CD4-positive, alpha-beta T cell treated with Interferon alpha-2 for 1 hour (primary cell): Measurements from ENCODE around the gene URB1.
"Not testable (repeated sequence)": the region's sequence is repeated elsewhere in the genome, so short reads cannot be mapped to it uniquely, and the experiment has no call there.

ENCODE experiments used
- DNase-seq, 2 donors: peaks; one replicate each; pipeline ENCODE4 v3.0.0-alpha.2; 2020 to 2022

The URB1 gene

GRCh38 chr21:32316361-32317215 lies 76.2 kb downstream of the URB1 start:
- DNase-seq, result no peak

GRCh38 chr21:32315511-32316281 lies 77.1 kb downstream of the URB1 start:
- DNase-seq, result no peak

GRCh38 chr21:32314806-32315205 lies 78.0 kb downstream of the URB1 start:
- DNase-seq, result no peak

GRCh38 chr21:32312976-32313375 lies 79.8 kb downstream of the URB1 start:
- DNase-seq, result no peak

- no peak for DNase-seq
Measured at GRCh38 chr21:32312326-32312725, 80.5 kb downstream of the URB1 start.

GRCh38 chr21:32311621-32312020 lies 81.2 kb downstream of the URB1 start:
- no peak for DNase-seq

- DNase-seq, result not testable (repeated sequence)
Measured at GRCh38 chr21:32310976-32311375, 81.8 kb downstream of the URB1 start.

- DNase-seq, result no peak
Measured at GRCh38 chr21:32309906-32310460, 82.8 kb downstream of the URB1 start.

- no peak for DNase-seq
Measured at GRCh38 chr21:32308696-32309095, 84.1 kb downstream of the URB1 start.

GRCh38 chr21:32307706-32308105 lies 85.1 kb downstream of the URB1 start:
- DNase-seq, result no peak

- DNase-seq, result no peak
Measured at GRCh38 chr21:32306021-32306780, 86.6 kb downstream of the URB1 start.

- DNase-seq, result no peak
Measured at GRCh38 chr21:32304998-32305397, 87.8 kb downstream of the URB1 start.

- no peak for DNase-seq
Measured at GRCh38 chr21:32303385-32303784, 89.4 kb downstream of the URB1 start.

GRCh38 chr21:32302560-32302959 lies 90.3 kb downstream of the URB1 start:
- no peak for DNase-seq

GRCh38 chr21:32301596-32301995 lies 91.2 kb downstream of the URB1 start:
- DNase-seq, result no peak

GRCh38 chr21:32300117-32300681 lies 92.6 kb downstream of the URB1 start:
- no peak for DNase-seq

GRCh38 chr21:32299695-32300094 lies 93.1 kb downstream of the URB1 start:
- no peak for DNase-seq

GRCh38 chr21:32298658-32299081 lies 94.1 kb downstream of the URB1 start, which contains the start of gene MRAP:
TSS of gene MRAP (plus strand) at chr21:32298855. CDS start at chr21:32298972, 117 bp downstream.
- DNase-seq, result no peak

- no peak for DNase-seq
Measured at GRCh38 chr21:32298148-32298559, 94.7 kb downstream of the URB1 start.

- no peak for DNase-seq
Measured at GRCh38 chr21:32297449-32297848, 95.4 kb downstream of the URB1 start.

GRCh38 chr21:32285476-32285875 lies 107.3 kb downstream of the URB1 start:
- no peak for DNase-seq

GRCh38 chr21:32282992-32283391 lies 109.8 kb downstream of the URB1 start:
- DNase-seq, result no peak
